Suprapubic skin (tissue), 4 donors: ENCODE results near the gene RAPGEF5.

ENCODE experiments used
- EP300 ChIP-seq: sonication (generic); formaldehyde crosslinking; IDR thresholded peaks from one replicate; pipeline ENCODE4 v1.6.1; 2017; ENCODE audit warnings: antibody characterized with exemption
- POLR2A ChIP-seq, 2 donors: fragments of 450-650 bp; IDR thresholded peaks; one replicate each; pipeline ENCODE4 v1.6.1; 2017; ENCODE audit warnings: antibody characterized with exemption in 2 of 2, mild to moderate bottlenecking in 2 of 2, moderate library complexity in 2 of 2
- POLR2AphosphoS5 ChIP-seq, 3 donors: sonication (generic); formaldehyde crosslinking; IDR thresholded peaks; one replicate each; pipeline ENCODE4 v1.6.1; 2017; ENCODE audit warnings: antibody characterized with exemption in 3 of 3
- TF ChIP-seq, protein P1 (sequence below), 2 donors: fragments of 200-600 bp in 1 of 2; fragments of 450-650 bp in 1 of 2; sonication (generic) in 1 of 2; IDR thresholded peaks; one replicate each; pipeline ENCODE4 v1.5.1; 2016 to 2019; ENCODE audit warnings: antibody characterized with exemption in 2 of 2, mild to moderate bottlenecking in 1 of 2, moderate library complexity in 1 of 2

DNA sequence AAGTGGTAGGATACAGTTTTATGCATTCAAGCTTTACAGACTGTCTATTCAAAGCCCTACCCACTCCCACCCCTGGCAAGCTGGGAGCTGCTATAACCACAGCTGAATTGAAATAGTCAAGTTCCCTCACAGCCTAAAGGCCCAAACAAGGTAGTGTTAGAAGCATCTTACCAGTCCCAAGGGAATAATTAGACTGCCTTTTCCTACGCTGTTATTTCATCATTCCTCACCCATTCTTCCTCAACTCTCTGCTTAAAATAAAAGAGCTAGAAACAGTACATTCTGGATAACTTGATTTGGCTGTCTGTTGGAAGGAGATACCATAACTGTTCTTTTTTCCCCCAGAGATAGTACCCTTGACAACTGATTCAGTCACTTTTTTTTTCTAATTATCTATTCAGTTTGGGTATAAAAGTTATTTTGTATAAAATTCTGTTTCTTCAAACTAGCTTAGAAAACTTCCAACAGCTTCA lies 54.0 kb downstream of the RAPGEF5 start:
- TF ChIP-seq, protein P1, sequence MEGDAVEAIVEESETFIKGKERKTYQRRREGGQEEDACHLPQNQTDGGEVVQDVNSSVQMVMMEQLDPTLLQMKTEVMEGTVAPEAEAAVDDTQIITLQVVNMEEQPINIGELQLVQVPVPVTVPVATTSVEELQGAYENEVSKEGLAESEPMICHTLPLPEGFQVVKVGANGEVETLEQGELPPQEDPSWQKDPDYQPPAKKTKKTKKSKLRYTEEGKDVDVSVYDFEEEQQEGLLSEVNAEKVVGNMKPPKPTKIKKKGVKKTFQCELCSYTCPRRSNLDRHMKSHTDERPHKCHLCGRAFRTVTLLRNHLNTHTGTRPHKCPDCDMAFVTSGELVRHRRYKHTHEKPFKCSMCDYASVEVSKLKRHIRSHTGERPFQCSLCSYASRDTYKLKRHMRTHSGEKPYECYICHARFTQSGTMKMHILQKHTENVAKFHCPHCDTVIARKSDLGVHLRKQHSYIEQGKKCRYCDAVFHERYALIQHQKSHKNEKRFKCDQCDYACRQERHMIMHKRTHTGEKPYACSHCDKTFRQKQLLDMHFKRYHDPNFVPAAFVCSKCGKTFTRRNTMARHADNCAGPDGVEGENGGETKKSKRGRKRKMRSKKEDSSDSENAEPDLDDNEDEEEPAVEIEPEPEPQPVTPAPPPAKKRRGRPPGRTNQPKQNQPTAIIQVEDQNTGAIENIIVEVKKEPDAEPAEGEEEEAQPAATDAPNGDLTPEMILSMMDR (IDR thresholded peaks at IDR 0.05): no peak
- TF ChIP-seq POLR2A (IDR thresholded peaks at IDR 0.05) (no peak), POLR2AphosphoS5 (IDR thresholded peaks at IDR 0.05) (no peak), EP300 (no peak)
